ENCODE measurements around the gene S100A10.

DNA sequence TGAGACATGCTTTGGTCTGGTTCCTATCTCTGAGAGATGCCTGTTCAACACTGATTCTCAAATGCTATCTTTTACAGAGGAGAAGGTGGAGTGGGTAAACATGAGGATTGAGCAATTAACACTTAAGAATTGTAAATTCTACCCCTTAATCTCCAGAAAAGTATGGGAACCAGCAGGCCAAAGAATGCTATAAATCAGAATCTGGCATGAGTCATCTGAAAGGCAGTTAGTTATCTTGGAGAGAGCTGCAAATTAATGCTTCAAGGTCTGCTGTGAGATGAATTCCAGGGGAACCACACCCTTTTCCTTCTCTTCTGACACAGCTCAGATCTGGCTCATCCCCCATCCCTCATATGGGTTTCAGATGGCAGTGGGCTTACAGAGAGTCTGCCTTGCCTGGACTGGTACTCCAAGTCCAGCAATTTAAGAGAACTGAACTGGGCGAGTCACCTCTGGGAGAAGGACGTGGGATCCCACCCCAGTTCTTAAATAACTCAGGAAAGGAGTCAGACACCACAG, 5.2 kb downstream of the S100A10 start:
- TF ChIP-seq, protein P1, sequence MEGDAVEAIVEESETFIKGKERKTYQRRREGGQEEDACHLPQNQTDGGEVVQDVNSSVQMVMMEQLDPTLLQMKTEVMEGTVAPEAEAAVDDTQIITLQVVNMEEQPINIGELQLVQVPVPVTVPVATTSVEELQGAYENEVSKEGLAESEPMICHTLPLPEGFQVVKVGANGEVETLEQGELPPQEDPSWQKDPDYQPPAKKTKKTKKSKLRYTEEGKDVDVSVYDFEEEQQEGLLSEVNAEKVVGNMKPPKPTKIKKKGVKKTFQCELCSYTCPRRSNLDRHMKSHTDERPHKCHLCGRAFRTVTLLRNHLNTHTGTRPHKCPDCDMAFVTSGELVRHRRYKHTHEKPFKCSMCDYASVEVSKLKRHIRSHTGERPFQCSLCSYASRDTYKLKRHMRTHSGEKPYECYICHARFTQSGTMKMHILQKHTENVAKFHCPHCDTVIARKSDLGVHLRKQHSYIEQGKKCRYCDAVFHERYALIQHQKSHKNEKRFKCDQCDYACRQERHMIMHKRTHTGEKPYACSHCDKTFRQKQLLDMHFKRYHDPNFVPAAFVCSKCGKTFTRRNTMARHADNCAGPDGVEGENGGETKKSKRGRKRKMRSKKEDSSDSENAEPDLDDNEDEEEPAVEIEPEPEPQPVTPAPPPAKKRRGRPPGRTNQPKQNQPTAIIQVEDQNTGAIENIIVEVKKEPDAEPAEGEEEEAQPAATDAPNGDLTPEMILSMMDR (conservative IDR thresholded peaks at IDR 0.05): no peak
- TF ChIP-seq EZH2 (IDR thresholded peaks at IDR 0.05; ENCODE audit: low read depth): no peak

Measured in PC-9 (cell line).